ENCODE measurements around the gene PDGFRB. TPM values are rescaled to one million over a fixed set of nuclear protein-coding genes. Genes with fewer than 3 reads are reported as not detected.

The PDGFRB gene
- total RNA-seq, 1 experiment from 2014 or later, result 0.34 TPM

DNA sequence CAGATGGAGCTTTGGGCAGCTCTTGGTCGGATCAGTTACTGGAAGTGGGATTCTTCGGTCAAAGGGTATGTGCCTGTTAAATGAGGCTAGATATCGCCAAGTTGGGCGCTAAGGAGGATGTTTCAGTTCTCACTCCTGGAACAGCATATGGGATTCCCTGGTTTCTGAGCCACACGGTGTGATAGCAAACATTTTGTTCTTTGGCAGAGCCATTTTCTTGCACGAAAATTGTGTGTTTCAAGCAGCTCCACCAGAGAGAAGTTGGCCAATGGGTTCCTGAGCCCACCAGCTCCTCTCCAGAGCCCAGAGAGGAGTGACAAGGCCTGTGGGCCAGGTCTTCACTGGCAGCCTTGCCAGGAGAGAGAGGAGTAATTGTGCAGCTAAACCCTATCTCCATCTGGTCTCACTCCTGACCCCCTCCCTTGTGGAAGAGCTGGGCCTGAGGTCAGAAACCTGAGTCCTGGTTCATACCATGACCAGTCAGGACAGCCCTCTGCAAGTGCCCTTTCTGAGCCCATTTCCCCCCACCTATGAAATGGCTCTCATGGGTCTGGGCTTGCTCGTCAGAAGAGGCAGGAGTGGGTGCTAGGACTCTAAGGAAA, 23.5 kb upstream of the PDGFRB start:
- H3K9me3 ChIP-seq (ENCODE audit: control insufficient read depth in 1 of 2, insufficient read depth in 1 of 2, low read depth in 1 of 2, low read length in 2 of 2), result no peaks in the 10 kb centered on the region
- no peaks in the 10 kb centered on the region for H3K9me2 ChIP-seq (ENCODE audit: insufficient read depth)
- no peak overlapping the region for H3K4me3 ChIP-seq (replicated peaks in 1 of 2; ENCODE audit: low read depth in 1 of 2, low read length in 2 of 2)
- ChIA-PET POLR2A (no interaction called here), RAD21 (ENCODE audit: low non-redundant PET in 1 of 2, low total read pairs in 2 of 2, uncharacterized antibody in 2 of 2, unreplicated experiment in 2 of 2) (no interaction called here), CTCF (no interaction called here)
- no peaks in the 10 kb centered on the region for H4K20me1 ChIP-seq (ENCODE audit: insufficient read depth)
- no peaks in the 10 kb centered on the region for H3K4me1 ChIP-seq (ENCODE audit: control insufficient read depth in 1 of 2, insufficient read depth in 2 of 2, low read length in 2 of 2)
- intact Hi-C loops (cut with micrococcal nuclease), result no loop called here
- H3K27ac ChIP-seq (ENCODE audit: low read depth, low read length), result no peak overlapping the region
- H3K36me3 ChIP-seq (ENCODE audit: control insufficient read depth in 1 of 2, insufficient read depth in 2 of 2, low read length in 2 of 2), result no peaks in the 10 kb centered on the region
- DNase-seq (ENCODE audit: low read depth, low spot score) (no peak), ATAC-seq (no peak)
- no peak overlapping the region for H3K9ac ChIP-seq (ENCODE audit: low read length)
- H3K4me2 ChIP-seq (ENCODE audit: low read length), result no peak overlapping the region
- BruUV-seq (replicated peaks), result no TSS peak
- H2AFZ ChIP-seq (ENCODE audit: low read depth, low read length, poor library complexity, severe bottlenecking), result no peak overlapping the region
- no peaks in the 10 kb centered on the region for H3K79me2 ChIP-seq (ENCODE audit: insufficient read depth, low read length)
- no peaks in the 10 kb centered on the region for H3K27me3 ChIP-seq (ENCODE audit: insufficient read depth, low read length)
- no peak for TF ChIP-seq EZH2 (IDR thresholded peaks at IDR 0.05)
- no peak for TF ChIP-seq ZFX (IDR thresholded peaks at IDR 0.05)
- TF ChIP-seq, protein P1, sequence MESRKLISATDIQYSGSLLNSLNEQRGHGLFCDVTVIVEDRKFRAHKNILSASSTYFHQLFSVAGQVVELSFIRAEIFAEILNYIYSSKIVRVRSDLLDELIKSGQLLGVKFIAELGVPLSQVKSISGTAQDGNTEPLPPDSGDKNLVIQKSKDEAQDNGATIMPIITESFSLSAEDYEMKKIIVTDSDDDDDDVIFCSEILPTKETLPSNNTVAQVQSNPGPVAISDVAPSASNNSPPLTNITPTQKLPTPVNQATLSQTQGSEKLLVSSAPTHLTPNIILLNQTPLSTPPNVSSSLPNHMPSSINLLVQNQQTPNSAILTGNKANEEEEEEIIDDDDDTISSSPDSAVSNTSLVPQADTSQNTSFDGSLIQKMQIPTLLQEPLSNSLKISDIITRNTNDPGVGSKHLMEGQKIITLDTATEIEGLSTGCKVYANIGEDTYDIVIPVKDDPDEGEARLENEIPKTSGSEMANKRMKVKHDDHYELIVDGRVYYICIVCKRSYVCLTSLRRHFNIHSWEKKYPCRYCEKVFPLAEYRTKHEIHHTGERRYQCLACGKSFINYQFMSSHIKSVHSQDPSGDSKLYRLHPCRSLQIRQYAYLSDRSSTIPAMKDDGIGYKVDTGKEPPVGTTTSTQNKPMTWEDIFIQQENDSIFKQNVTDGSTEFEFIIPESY (IDR thresholded peaks at IDR 0.05; ENCODE audit: extremely low read depth, insufficient replicate concordance, low read length), result no peak
- TF ChIP-seq POLR2AphosphoS5 (IDR thresholded peaks at IDR 0.05; ENCODE audit: low read depth, low read length), result no peak

DNA sequence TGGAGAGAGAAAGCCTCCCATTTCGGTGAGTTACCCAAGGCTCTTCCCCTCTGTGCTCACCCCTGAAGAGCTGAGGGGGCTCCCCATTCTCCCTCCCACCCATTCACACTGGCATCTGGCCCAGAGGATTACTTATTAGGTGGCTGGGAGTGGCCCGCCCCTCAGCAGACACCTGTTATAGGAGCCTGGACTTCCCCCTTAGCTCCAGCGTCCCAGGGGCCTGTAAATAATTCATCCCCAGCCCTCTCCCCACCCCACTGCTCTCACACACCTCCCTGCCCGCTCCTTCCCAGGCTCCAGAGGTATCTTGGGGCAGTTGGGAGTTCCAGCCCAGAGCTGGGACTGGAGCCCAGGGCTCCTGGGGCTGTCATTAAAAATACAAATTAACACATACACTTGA, 22.6 kb upstream of the PDGFRB start:
- Histone ChIP-seq H3K36me3 (ENCODE audit: control insufficient read depth in 1 of 2, insufficient read depth in 2 of 2, low read length in 2 of 2) (no peaks in the 10 kb centered on the region), H3K9ac (ENCODE audit: low read length) (no peak overlapping the region), H3K4me1 (ENCODE audit: control insufficient read depth in 1 of 2, insufficient read depth in 2 of 2, low read length in 2 of 2) (no peaks in the 10 kb centered on the region), H3K27me3 (ENCODE audit: insufficient read depth, low read length) (no peaks in the 10 kb centered on the region), H3K79me2 (ENCODE audit: insufficient read depth, low read length) (no peaks in the 10 kb centered on the region), H3K4me3 (replicated peaks in 1 of 2; ENCODE audit: low read depth in 1 of 2, low read length in 2 of 2) (no peak overlapping the region), H3K9me2 (ENCODE audit: insufficient read depth) (no peaks in the 10 kb centered on the region), H3K27ac (ENCODE audit: low read depth, low read length) (no peak overlapping the region), H2AFZ (ENCODE audit: low read depth, low read length, poor library complexity, severe bottlenecking) (no peak overlapping the region), H4K20me1 (ENCODE audit: insufficient read depth) (no peaks in the 10 kb centered on the region), H3K9me3 (ENCODE audit: control insufficient read depth in 1 of 2, insufficient read depth in 1 of 2, low read depth in 1 of 2, low read length in 2 of 2) (no peaks in the 10 kb centered on the region), H3K4me2 (ENCODE audit: low read length) (no peak overlapping the region)
- DNase-seq (ENCODE audit: low read depth, low spot score), result no peak
- no peak for ATAC-seq
- ChIA-PET RAD21 (ENCODE audit: low non-redundant PET in 1 of 2, low total read pairs in 2 of 2, uncharacterized antibody in 2 of 2, unreplicated experiment in 2 of 2) (no interaction called here), CTCF (interaction anchor here (0.9 kb wide), 1 partner anchor 40 kb away, joined by 3 read pairs; no protein-coding TSS in a partner anchor), POLR2A (no interaction called here)
- BruUV-seq (replicated peaks), result no TSS peak
- intact Hi-C loops (cut with micrococcal nuclease), result no loop called here
- no peak for TF ChIP-seq TCF7L2 (IDR thresholded peaks at IDR 0.05; ENCODE audit: borderline replicate concordance, extremely low read depth, insufficient read depth, insufficient read length)
- no peak for TF ChIP-seq RAD21 (IDR thresholded peaks at IDR 0.05; ENCODE audit: low read depth)
- TF ChIP-seq, protein P2, sequence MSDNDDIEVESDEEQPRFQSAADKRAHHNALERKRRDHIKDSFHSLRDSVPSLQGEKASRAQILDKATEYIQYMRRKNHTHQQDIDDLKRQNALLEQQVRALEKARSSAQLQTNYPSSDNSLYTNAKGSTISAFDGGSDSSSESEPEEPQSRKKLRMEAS (IDR thresholded peaks at IDR 0.05), result no peak
- no peak for TF ChIP-seq POLR2AphosphoS5 (IDR thresholded peaks at IDR 0.05; ENCODE audit: low read depth, low read length)
- TF ChIP-seq SIN3A (IDR thresholded peaks at IDR 0.05; ENCODE audit: low read depth), result no peak
- no peak for TF ChIP-seq YY1 (IDR thresholded peaks at IDR 0.05; ENCODE audit: extremely low read depth, insufficient replicate concordance, low read depth, low read length)
- TF ChIP-seq, protein P3, sequence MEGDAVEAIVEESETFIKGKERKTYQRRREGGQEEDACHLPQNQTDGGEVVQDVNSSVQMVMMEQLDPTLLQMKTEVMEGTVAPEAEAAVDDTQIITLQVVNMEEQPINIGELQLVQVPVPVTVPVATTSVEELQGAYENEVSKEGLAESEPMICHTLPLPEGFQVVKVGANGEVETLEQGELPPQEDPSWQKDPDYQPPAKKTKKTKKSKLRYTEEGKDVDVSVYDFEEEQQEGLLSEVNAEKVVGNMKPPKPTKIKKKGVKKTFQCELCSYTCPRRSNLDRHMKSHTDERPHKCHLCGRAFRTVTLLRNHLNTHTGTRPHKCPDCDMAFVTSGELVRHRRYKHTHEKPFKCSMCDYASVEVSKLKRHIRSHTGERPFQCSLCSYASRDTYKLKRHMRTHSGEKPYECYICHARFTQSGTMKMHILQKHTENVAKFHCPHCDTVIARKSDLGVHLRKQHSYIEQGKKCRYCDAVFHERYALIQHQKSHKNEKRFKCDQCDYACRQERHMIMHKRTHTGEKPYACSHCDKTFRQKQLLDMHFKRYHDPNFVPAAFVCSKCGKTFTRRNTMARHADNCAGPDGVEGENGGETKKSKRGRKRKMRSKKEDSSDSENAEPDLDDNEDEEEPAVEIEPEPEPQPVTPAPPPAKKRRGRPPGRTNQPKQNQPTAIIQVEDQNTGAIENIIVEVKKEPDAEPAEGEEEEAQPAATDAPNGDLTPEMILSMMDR (IDR thresholded peaks at IDR 0.05 in 2 of 3, conservative IDR thresholded peaks at IDR 0.05 in 1 of 3; ENCODE audit: borderline replicate concordance in 1 of 3, insufficient read depth in 1 of 3, low read depth in 2 of 3, low read length in 2 of 3), result no peak
- TF ChIP-seq ELF1 (IDR thresholded peaks at IDR 0.05; ENCODE audit: borderline replicate concordance, low read depth), result no peak
- no peak for TF ChIP-seq SP1 (IDR thresholded peaks at IDR 0.05; ENCODE audit: low read depth)
- no peak for TF ChIP-seq CBX3 (IDR thresholded peaks at IDR 0.05; ENCODE audit: low read depth)
- TF ChIP-seq, protein P4, sequence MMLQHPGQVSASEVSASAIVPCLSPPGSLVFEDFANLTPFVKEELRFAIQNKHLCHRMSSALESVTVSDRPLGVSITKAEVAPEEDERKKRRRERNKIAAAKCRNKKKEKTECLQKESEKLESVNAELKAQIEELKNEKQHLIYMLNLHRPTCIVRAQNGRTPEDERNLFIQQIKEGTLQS (IDR thresholded peaks at IDR 0.05), result no peak
- no peak for TF ChIP-seq EGR1 (IDR thresholded peaks at IDR 0.05; ENCODE audit: low read depth)

Measured in HCT116 (cell line).